ENCODE data around the gene TGFBR2. TPM values are rescaled to one million over a fixed set of nuclear protein-coding genes. Genes with fewer than 3 reads are reported as not detected.

Gene TGFBR2
- total RNA-seq, 1 experiment from 2014 or later, result 16.1 TPM

GRCh38 chr3:30650348-30650995 is 44.1 kb downstream of the TGFBR2 start:
- Histone ChIP-seq H3K4me3 (ENCODE audit: low read depth, low read length, poor library complexity, severe bottlenecking) (no peak overlapping the region), H3K9me3 (ENCODE audit: low read depth, low read length, poor library complexity, severe bottlenecking) (no peaks in the 10 kb centered on the region), H3K27me3 (replicated peaks; ENCODE audit: insufficient read depth, low read depth, low read length, poor library complexity) (no peaks in the 10 kb centered on the region), H3K4me1 (ENCODE audit: insufficient read depth, low read length, poor library complexity, severe bottlenecking) (peaks cover 41% of the 10 kb centered on the region), H3K36me3 (ENCODE audit: insufficient read depth, low read length, poor library complexity, severe bottlenecking) (peaks cover 31% of the 10 kb centered on the region), H3K27ac (ENCODE audit: low read depth, low read length, poor library complexity, severe bottlenecking) (no peak overlapping the region)
- intact Hi-C loops (cut with micrococcal nuclease; ENCODE audit: unreplicated experiment), result no loop called here
- CTCF ChIA-PET, result no interaction called here
- POLR2A ChIA-PET (ENCODE audit: low non-redundant PET), result no interaction called here
- TF ChIP-seq EZH2 (IDR thresholded peaks at IDR 0.05; ENCODE audit: borderline replicate concordance, low read depth, low read length, poor library complexity, severe bottlenecking) (no peak), CTCF (conservative IDR thresholded peaks at IDR 0.05; ENCODE audit: low read depth, low read length) (no peak)
- BruUV-seq (replicated peaks), result no TSS peak
- DNase-seq (ENCODE audit: low spot score), result no peak

GRCh38 chr3:30654269-30654668 is 47.9 kb downstream of the TGFBR2 start:
- DNase-seq (ENCODE audit: low spot score), result no peak
- CTCF ChIA-PET, result no interaction called here
- no peak overlapping the region for H3K4me3 ChIP-seq (ENCODE audit: low read depth, low read length, poor library complexity, severe bottlenecking)
- no peaks in the 10 kb centered on the region for H3K9me3 ChIP-seq (ENCODE audit: low read depth, low read length, poor library complexity, severe bottlenecking)
- H3K4me1 ChIP-seq (ENCODE audit: insufficient read depth, low read length, poor library complexity, severe bottlenecking), result peaks cover 65% of the 10 kb centered on the region
- TF ChIP-seq CTCF (conservative IDR thresholded peaks at IDR 0.05; ENCODE audit: low read depth, low read length), result no peak
- no peak for TF ChIP-seq EZH2 (IDR thresholded peaks at IDR 0.05; ENCODE audit: borderline replicate concordance, low read depth, low read length, poor library complexity, severe bottlenecking)
- POLR2A ChIA-PET (ENCODE audit: low non-redundant PET), result interaction anchor here (0.7 kb wide), 1 partner anchor 380 kb away, joined by 3 read pairs; no protein-coding TSS in a partner anchor
- BruUV-seq (replicated peaks), result no TSS peak
- no peaks in the 10 kb centered on the region for H3K27me3 ChIP-seq (replicated peaks; ENCODE audit: insufficient read depth, low read depth, low read length, poor library complexity)
- H3K27ac ChIP-seq (ENCODE audit: low read depth, low read length, poor library complexity, severe bottlenecking), result peak overlapping the region; percentile 75
- H3K36me3 ChIP-seq (ENCODE audit: insufficient read depth, low read length, poor library complexity, severe bottlenecking), result peaks cover 23% of the 10 kb centered on the region
- intact Hi-C loops (cut with micrococcal nuclease; ENCODE audit: unreplicated experiment), result loop anchor here (2.0 kb wide), 1 partner anchor 47 kb away; the partner anchor contains the start of gene TGFBR2

GRCh38 chr3:30655187-30655812 is 48.9 kb downstream of the TGFBR2 start:
- Histone ChIP-seq H3K27ac (ENCODE audit: low read depth, low read length, poor library complexity, severe bottlenecking) (peak overlapping the region; percentile 75), H3K36me3 (ENCODE audit: insufficient read depth, low read length, poor library complexity, severe bottlenecking) (peaks cover 16% of the 10 kb centered on the region), H3K9me3 (ENCODE audit: low read depth, low read length, poor library complexity, severe bottlenecking) (no peaks in the 10 kb centered on the region), H3K4me1 (ENCODE audit: insufficient read depth, low read length, poor library complexity, severe bottlenecking) (peaks cover 75% of the 10 kb centered on the region), H3K4me3 (ENCODE audit: low read depth, low read length, poor library complexity, severe bottlenecking) (no peak overlapping the region), H3K27me3 (replicated peaks; ENCODE audit: insufficient read depth, low read depth, low read length, poor library complexity) (no peaks in the 10 kb centered on the region)
- ChIA-PET POLR2A (ENCODE audit: low non-redundant PET) (interaction anchor here (0.7 kb wide), 1 partner anchor 381 kb away, joined by 3 read pairs; no protein-coding TSS in a partner anchor), CTCF (no interaction called here)
- intact Hi-C loops (cut with micrococcal nuclease; ENCODE audit: unreplicated experiment), result loop anchor here (2.0 to 5.0 kb wide), 2 partner anchors 37 to 48 kb away; partner anchors contain the start of gene TGFBR2
- BruUV-seq (replicated peaks), result no TSS peak
- peak; percentile 97 for DNase-seq (ENCODE audit: low spot score)
- TF ChIP-seq CTCF (conservative IDR thresholded peaks at IDR 0.05; ENCODE audit: low read depth, low read length) (no peak), EZH2 (IDR thresholded peaks at IDR 0.05; ENCODE audit: borderline replicate concordance, low read depth, low read length, poor library complexity, severe bottlenecking) (no peak)
